ENCODE data around the gene GPSM1. TPM values are rescaled to one million over a fixed set of nuclear protein-coding genes. Genes with fewer than 3 reads are reported as not detected.

Gene GPSM1
- total RNA-seq, 1 experiment from 2014 or later, result 26.4 TPM

DNA sequence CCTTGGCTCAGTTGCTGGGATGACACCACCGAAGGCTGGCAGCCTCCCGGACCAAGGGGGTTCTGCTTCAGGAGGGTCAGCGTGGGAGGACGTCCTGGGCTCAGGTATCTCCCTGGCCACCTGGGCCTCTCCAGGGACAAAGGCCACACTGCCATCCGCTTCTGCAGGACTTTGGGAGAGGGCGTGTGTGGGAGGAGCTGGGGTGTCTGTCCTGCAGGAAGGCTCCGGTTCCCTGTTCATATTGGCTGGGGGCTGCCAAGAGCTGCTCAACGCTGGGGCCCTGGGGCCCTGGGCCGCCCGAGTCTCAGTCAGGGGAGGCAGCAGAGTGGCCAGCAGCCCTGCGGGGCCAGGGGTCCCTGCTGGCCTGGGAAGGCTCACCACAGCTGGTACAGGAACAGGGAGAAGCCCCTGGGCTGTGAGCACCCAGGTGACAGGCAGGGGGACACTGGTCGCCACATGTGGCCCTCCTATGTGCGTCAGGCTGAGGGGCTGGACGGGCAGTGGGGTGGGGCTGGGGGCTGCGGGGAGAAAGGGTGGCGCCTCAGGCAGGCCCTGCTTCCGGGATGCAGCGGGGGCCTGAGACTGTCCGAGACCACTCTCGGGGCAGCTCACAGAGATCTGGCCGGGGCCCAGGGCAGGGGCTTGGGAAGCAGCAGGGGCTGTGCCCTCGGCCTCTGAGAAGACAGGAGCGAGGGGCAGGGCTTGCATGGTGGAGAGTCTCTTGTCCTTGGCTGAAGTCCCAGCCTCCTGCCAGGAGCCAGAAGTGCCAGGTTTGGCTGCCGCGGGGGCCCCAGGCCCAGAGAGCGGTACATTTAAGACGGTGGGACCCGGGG is 51.0 kb downstream of the GPSM1 start:
- no peak overlapping the region for H3K4me2 ChIP-seq (ENCODE audit: low read length)
- no peak overlapping the region for H2AFZ ChIP-seq (ENCODE audit: low read depth, low read length, poor library complexity, severe bottlenecking)
- RAD21 ChIA-PET (ENCODE audit: low non-redundant PET in 1 of 2, low total read pairs in 2 of 2, uncharacterized antibody in 2 of 2, unreplicated experiment in 2 of 2), result no interaction called here
- intact Hi-C loops (cut with micrococcal nuclease), result no loop called here
- no peaks in the 10 kb centered on the region for H3K4me1 ChIP-seq (ENCODE audit: control insufficient read depth in 1 of 2, insufficient read depth in 2 of 2, low read length in 2 of 2)
- ATAC-seq (no peak), DNase-seq (ENCODE audit: low read depth, low spot score) (no peak)
- no peaks in the 10 kb centered on the region for H4K20me1 ChIP-seq (ENCODE audit: insufficient read depth)
- no peaks in the 10 kb centered on the region for H3K9me2 ChIP-seq (ENCODE audit: insufficient read depth)
- H3K9me3 ChIP-seq (ENCODE audit: control insufficient read depth in 1 of 2, insufficient read depth in 1 of 2, low read depth in 1 of 2, low read length in 2 of 2), result no peaks in the 10 kb centered on the region
- H3K36me3 ChIP-seq (ENCODE audit: control insufficient read depth in 1 of 2, insufficient read depth in 2 of 2, low read length in 2 of 2), result peaks cover under 1 to 9% of the 10 kb centered on the region in 2 experiments; a peak in 3 of 4 replicates
- H3K27ac ChIP-seq (ENCODE audit: low read depth, low read length), result no peak overlapping the region
- no peaks in the 10 kb centered on the region for H3K27me3 ChIP-seq (ENCODE audit: insufficient read depth, low read length)
- CTCF ChIA-PET, result no interaction called here
- POLR2A ChIA-PET, result no interaction called here
- TF ChIP-seq CBX3 (IDR thresholded peaks at IDR 0.05; ENCODE audit: low read depth) (no peak), ELF1 (IDR thresholded peaks at IDR 0.05; ENCODE audit: borderline replicate concordance, low read depth) (no peak), FOSL1 (IDR thresholded peaks at IDR 0.05; ENCODE audit: low read depth) (no peak), YY1 (IDR thresholded peaks at IDR 0.05; ENCODE audit: extremely low read depth, insufficient replicate concordance, low read depth, low read length) (no peak), EGR1 (IDR thresholded peaks at IDR 0.05; ENCODE audit: low read depth) (no peak), CEBPB (IDR thresholded peaks at IDR 0.05; ENCODE audit: low read depth) (no peak), ZNF274 (IDR thresholded peaks at IDR 0.05; ENCODE audit: low read depth, low read length) (no peak), TCF7L2 (IDR thresholded peaks at IDR 0.05; ENCODE audit: borderline replicate concordance, extremely low read depth, insufficient read depth, insufficient read length) (no peak), SRF (IDR thresholded peaks at IDR 0.05; ENCODE audit: low read depth) (no peak), EZH2phosphoT487 (IDR thresholded peaks at IDR 0.05; ENCODE audit: borderline replicate concordance) (no peak), SIN3A (IDR thresholded peaks at IDR 0.05; ENCODE audit: low read depth) (no peak), EZH2 (IDR thresholded peaks at IDR 0.05) (no peak), RAD21 (IDR thresholded peaks at IDR 0.05; ENCODE audit: low read depth) (no peak)
- TF ChIP-seq, protein P1, sequence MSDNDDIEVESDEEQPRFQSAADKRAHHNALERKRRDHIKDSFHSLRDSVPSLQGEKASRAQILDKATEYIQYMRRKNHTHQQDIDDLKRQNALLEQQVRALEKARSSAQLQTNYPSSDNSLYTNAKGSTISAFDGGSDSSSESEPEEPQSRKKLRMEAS (IDR thresholded peaks at IDR 0.05), result no peak
- TF ChIP-seq, protein P2, sequence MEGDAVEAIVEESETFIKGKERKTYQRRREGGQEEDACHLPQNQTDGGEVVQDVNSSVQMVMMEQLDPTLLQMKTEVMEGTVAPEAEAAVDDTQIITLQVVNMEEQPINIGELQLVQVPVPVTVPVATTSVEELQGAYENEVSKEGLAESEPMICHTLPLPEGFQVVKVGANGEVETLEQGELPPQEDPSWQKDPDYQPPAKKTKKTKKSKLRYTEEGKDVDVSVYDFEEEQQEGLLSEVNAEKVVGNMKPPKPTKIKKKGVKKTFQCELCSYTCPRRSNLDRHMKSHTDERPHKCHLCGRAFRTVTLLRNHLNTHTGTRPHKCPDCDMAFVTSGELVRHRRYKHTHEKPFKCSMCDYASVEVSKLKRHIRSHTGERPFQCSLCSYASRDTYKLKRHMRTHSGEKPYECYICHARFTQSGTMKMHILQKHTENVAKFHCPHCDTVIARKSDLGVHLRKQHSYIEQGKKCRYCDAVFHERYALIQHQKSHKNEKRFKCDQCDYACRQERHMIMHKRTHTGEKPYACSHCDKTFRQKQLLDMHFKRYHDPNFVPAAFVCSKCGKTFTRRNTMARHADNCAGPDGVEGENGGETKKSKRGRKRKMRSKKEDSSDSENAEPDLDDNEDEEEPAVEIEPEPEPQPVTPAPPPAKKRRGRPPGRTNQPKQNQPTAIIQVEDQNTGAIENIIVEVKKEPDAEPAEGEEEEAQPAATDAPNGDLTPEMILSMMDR (IDR thresholded peaks at IDR 0.05 in 2 of 3, conservative IDR thresholded peaks at IDR 0.05 in 1 of 3; ENCODE audit: borderline replicate concordance in 1 of 3, insufficient read depth in 1 of 3, low read depth in 2 of 3, low read length in 2 of 3), result no peak
- TF ChIP-seq, protein P3, sequence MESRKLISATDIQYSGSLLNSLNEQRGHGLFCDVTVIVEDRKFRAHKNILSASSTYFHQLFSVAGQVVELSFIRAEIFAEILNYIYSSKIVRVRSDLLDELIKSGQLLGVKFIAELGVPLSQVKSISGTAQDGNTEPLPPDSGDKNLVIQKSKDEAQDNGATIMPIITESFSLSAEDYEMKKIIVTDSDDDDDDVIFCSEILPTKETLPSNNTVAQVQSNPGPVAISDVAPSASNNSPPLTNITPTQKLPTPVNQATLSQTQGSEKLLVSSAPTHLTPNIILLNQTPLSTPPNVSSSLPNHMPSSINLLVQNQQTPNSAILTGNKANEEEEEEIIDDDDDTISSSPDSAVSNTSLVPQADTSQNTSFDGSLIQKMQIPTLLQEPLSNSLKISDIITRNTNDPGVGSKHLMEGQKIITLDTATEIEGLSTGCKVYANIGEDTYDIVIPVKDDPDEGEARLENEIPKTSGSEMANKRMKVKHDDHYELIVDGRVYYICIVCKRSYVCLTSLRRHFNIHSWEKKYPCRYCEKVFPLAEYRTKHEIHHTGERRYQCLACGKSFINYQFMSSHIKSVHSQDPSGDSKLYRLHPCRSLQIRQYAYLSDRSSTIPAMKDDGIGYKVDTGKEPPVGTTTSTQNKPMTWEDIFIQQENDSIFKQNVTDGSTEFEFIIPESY (IDR thresholded peaks at IDR 0.05; ENCODE audit: extremely low read depth, insufficient replicate concordance, low read length), result no peak
- H3K79me2 ChIP-seq (ENCODE audit: insufficient read depth, low read length), result no peaks in the 10 kb centered on the region
- H3K4me3 ChIP-seq (replicated peaks in 1 of 2; ENCODE audit: low read depth in 1 of 2, low read length in 2 of 2), result no peak overlapping the region
- no peak overlapping the region for H3K9ac ChIP-seq (ENCODE audit: low read length)
- BruUV-seq (replicated peaks), result TSS peak; percentile 17

All from HCT116 (cell line).